Measurements from ENCODE around the gene TLX1. TPM values are rescaled to one million over a fixed set of nuclear protein-coding genes. Genes with fewer than 3 reads are reported as not detected.

The TLX1 gene
- total RNA-seq, 1 donor from 2014 or later = not detected

- no peaks in the 10 kb centered on the region for H3K9me3 Mint-ChIP-seq
Observed at GRCh38 chr10:101140084-101140949, 9.2 kb downstream of the TLX1 start.

DNA sequence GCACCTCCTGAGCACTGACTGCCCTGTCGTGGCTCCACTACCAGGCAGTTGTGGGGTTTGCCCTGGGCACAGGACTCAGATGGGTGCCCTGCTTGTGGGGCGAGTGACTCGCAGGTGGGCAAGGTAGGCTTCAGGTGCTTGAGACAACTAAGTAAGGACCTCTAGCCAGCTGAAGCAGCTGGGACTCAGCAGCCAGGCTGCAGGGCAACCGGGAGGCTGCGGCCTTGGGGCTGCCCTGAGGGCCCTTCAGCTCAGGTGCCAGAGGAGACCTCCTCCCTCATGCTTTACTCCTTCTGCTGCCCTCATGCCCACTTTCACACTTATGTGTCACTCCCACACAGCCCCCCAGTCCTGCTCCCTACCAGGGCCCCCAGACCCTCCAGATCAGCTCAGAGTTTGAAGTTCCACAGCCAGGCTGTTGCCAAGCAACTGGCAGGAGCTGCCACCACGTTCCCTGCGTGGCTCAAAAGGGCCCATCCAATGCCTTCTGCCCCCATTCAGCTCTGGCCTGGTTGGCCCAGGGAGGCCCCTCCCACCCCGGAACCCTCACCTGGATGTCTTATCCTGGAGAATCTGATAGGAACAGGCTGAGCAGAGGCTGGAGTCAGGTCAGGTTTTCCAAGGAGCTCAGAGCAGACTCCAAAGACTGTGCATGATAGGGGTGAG is 10.0 kb downstream of the TLX1 start:
- Mint-ChIP-seq H3K4me3 (no peak overlapping the region), H3K27me3 (ENCODE audit: low read depth) (peaks cover 100% of the 10 kb centered on the region), H3K4me1 (peaks cover 4% of the 10 kb centered on the region), H3K9me3 (no peaks in the 10 kb centered on the region), H3K27ac (no peak overlapping the region), H3K36me3 (no peaks in the 10 kb centered on the region)
- no peak for DNase-seq (ENCODE audit: low spot score in 2 of 2, unreplicated experiment in 2 of 2)
- TF ChIP-seq, protein P1, sequence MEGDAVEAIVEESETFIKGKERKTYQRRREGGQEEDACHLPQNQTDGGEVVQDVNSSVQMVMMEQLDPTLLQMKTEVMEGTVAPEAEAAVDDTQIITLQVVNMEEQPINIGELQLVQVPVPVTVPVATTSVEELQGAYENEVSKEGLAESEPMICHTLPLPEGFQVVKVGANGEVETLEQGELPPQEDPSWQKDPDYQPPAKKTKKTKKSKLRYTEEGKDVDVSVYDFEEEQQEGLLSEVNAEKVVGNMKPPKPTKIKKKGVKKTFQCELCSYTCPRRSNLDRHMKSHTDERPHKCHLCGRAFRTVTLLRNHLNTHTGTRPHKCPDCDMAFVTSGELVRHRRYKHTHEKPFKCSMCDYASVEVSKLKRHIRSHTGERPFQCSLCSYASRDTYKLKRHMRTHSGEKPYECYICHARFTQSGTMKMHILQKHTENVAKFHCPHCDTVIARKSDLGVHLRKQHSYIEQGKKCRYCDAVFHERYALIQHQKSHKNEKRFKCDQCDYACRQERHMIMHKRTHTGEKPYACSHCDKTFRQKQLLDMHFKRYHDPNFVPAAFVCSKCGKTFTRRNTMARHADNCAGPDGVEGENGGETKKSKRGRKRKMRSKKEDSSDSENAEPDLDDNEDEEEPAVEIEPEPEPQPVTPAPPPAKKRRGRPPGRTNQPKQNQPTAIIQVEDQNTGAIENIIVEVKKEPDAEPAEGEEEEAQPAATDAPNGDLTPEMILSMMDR (IDR thresholded peaks at IDR 0.05; ENCODE audit: unreplicated experiment) = no peak

More at GRCh38 chr10:101140084-101140949, 9.2 kb downstream of the TLX1 start:
- H3K4me1 Mint-ChIP-seq = peaks cover 4% of the 10 kb centered on the region
- H3K27ac Mint-ChIP-seq = no peak overlapping the region
- DNase-seq (ENCODE audit: low spot score in 2 of 2, unreplicated experiment in 2 of 2) = no peak
- H3K27me3 Mint-ChIP-seq (ENCODE audit: low read depth) = peaks cover 100% of the 10 kb centered on the region
- H3K36me3 Mint-ChIP-seq = no peaks in the 10 kb centered on the region
- no peak overlapping the region for H3K4me3 Mint-ChIP-seq
- TF ChIP-seq, protein P1 (IDR thresholded peaks at IDR 0.05; ENCODE audit: unreplicated experiment) = no peak

DNA sequence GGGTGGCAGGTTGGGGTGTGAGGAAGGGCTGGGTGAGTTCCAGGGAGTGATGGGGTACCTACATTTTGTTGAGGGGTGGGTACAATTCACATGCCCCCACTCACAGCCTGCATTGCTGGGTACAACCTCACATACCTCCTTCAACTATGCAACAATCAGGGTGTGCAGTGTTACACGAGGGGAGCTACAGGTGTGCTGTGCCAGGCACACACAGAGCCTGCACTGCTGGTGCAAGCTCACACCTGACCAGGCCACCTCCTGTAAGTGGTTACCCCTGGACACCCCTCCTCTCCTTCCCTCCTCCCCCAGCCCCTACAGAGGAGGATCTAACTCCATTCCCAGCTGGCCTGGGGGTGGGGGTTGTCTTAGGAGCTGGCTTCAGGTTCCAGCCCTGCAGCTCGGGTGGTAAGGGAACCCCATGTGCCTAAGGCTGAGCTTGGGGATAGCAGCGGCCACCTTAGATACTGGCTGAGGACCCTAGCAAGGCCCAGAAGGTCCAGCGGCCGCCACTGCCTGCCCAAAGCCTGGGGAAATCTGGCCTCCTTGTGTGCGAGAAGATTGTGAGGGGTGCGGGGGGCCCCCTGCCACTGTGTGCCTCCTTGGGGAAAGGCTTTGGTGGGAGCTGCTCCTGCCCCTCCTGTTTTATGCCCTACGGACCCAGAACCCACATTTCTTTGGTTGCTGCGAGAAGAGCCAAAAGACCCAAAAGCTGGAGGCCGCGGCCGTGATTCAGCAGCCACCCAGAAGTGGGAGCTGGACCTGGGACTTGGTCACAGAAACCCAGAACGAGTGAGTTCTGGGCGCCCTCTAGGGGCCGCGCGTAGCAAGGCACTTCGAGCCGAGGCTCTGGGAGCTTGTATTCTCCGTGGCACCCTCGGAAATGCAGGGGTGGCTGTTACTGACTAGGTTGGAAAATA is 10.8 kb downstream of the TLX1 start:
- H3K36me3 Mint-ChIP-seq = no peaks in the 10 kb centered on the region
- TF ChIP-seq, protein P1 (IDR thresholded peaks at IDR 0.05; ENCODE audit: unreplicated experiment) = peak; percentile 94
- no peak overlapping the region for H3K4me3 Mint-ChIP-seq
- peaks cover 4% of the 10 kb centered on the region for H3K4me1 Mint-ChIP-seq
- peak; percentile 61 to 88 for DNase-seq (ENCODE audit: low spot score in 2 of 2, unreplicated experiment in 2 of 2)
- peaks cover 100% of the 10 kb centered on the region for H3K27me3 Mint-ChIP-seq (ENCODE audit: low read depth)
- no peak overlapping the region for H3K27ac Mint-ChIP-seq
- no peaks in the 10 kb centered on the region for H3K9me3 Mint-ChIP-seq

DNA sequence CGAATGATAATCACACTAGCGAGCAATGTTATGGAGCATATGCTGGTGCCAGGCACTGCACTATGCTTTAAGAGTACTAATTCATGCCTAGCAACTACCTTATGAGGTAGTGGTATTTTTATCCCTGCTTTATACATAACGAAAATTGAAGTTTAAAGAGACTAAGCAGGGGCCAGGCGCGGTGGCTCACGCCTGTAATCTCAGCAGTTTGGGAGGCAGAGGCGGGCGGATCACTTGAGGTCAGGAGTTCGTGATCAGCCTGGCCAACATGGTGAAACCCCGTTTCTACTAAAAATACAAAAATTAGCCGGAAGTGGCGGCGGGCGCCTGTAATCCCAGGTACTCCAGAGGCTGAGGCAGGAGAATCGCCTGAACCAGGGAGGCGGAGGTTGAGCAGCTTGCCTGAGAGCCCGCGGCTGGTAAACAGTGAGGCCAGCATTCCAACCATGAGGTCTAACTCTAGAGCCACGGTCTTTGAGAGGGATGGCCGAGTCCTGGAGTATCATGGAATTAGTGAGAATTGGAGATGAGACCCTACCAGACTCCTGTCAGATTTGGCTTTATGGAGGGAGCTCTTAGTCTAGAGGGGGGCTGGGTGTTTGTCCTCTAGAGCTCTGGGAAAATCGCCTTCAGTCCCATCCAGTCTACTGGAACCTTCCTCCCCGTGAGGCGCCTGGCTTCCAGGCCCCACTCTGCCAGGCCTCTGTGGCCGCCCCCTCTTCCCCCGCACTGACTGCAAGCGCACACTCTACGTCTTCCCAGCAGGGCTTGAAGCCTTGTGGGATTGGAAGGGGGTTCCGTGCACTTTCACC is 11.6 kb downstream of the TLX1 start:
- Mint-ChIP-seq H3K36me3 (no peaks in the 10 kb centered on the region), H3K9me3 (no peaks in the 10 kb centered on the region), H3K27ac (no peak overlapping the region), H3K4me1 (peaks cover 4% of the 10 kb centered on the region), H3K27me3 (ENCODE audit: low read depth) (peaks cover 100% of the 10 kb centered on the region), H3K4me3 (no peak overlapping the region)
- DNase-seq (ENCODE audit: low spot score in 2 of 2, unreplicated experiment in 2 of 2) = no peak
- TF ChIP-seq, protein P1 (IDR thresholded peaks at IDR 0.05; ENCODE audit: unreplicated experiment) = peak; percentile 27

DNA sequence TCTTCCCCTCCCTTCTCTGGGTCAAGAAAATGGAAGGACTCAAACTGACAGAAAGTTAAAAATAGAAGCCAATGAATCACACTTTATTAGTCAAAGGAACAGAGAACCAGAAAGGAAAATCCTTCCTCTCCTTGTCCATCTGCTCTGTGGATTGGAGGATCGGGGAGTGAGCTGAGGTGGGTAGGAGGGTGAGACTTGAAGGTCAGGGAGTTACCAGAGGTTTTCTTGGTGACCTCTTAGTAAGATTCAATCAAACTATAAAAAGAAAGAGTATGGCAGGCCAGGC is 12.2 kb downstream of the TLX1 start:
- TF ChIP-seq, protein P1 (IDR thresholded peaks at IDR 0.05; ENCODE audit: unreplicated experiment) = no peak
- Mint-ChIP-seq H3K27ac (no peak overlapping the region), H3K4me1 (peaks cover 4% of the 10 kb centered on the region), H3K4me3 (no peak overlapping the region), H3K27me3 (ENCODE audit: low read depth) (peaks cover 100% of the 10 kb centered on the region), H3K36me3 (no peaks in the 10 kb centered on the region), H3K9me3 (no peaks in the 10 kb centered on the region)
- no peak for DNase-seq (ENCODE audit: low spot score in 2 of 2, unreplicated experiment in 2 of 2)
